ENCODE measurements around the gene LIM2. TPM values are rescaled to one million over a fixed set of nuclear protein-coding genes. Genes with fewer than 3 reads are reported as not detected.
"Not testable (repeated sequence)": the region's sequence is repeated elsewhere in the genome, so short reads cannot be mapped to it uniquely, and the experiment has no call there.

Gene LIM2
- total RNA-seq, 1 experiment from 2014 or later, result not detected

DNA sequence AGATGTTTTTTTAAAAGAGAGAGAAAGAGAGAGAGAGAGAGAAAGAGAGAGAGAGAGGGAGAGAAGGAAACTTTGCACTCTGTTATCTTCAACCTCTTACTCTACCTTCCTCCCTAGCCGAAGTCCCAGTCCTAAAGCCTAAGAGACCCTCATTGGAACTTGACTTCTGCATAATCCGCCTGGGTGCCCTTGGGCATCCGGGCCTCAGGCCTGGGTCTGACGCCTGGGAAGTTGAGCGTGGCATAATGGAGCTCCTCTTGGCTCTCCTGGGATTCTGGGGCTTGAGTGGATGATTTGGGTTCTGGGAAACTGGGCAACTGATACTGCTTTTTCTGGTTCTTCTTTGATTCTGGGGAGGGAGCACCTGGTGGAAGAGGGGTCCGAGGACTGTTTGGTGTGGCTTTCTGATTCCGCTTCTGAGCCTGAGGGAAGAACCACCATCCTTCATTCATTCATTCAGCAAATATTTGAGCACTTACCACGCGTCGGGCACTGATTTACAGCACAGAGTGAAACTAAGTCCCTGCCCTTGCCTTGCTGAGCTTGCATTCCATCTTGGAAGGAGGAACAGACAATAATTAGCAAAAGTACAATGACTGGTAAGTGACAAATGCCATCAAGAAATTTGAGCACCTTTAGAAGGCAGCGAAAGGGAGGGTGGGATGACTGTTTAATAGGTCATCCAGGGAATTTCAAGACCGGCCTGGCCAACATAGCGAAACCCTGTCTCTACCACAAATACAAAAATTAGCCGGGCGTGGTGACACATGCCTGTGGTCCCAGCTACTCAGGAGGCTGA lies 23.4 kb upstream of the LIM2 start:
- TF ChIP-seq, protein P1, sequence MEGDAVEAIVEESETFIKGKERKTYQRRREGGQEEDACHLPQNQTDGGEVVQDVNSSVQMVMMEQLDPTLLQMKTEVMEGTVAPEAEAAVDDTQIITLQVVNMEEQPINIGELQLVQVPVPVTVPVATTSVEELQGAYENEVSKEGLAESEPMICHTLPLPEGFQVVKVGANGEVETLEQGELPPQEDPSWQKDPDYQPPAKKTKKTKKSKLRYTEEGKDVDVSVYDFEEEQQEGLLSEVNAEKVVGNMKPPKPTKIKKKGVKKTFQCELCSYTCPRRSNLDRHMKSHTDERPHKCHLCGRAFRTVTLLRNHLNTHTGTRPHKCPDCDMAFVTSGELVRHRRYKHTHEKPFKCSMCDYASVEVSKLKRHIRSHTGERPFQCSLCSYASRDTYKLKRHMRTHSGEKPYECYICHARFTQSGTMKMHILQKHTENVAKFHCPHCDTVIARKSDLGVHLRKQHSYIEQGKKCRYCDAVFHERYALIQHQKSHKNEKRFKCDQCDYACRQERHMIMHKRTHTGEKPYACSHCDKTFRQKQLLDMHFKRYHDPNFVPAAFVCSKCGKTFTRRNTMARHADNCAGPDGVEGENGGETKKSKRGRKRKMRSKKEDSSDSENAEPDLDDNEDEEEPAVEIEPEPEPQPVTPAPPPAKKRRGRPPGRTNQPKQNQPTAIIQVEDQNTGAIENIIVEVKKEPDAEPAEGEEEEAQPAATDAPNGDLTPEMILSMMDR (IDR thresholded peaks at IDR 0.05; ENCODE audit: unreplicated experiment), result no peak
- Mint-ChIP-seq H3K27me3 (ENCODE audit: unreplicated experiment) (peaks cover 67% of the 10 kb centered on the region), H3K4me3 (ENCODE audit: low read depth, unreplicated experiment) (no peak overlapping the region), H3K27ac (ENCODE audit: unreplicated experiment) (no peak overlapping the region), H3K9me3 (ENCODE audit: low read depth, unreplicated experiment) (peaks cover 3% of the 10 kb centered on the region), H3K36me3 (ENCODE audit: insufficient read depth, unreplicated experiment) (no peaks in the 10 kb centered on the region), H3K4me1 (ENCODE audit: low read depth, unreplicated experiment) (no peaks in the 10 kb centered on the region)
- intact Hi-C loops (cut with micrococcal nuclease; ENCODE audit: unreplicated experiment), result no loop called here
- CTCF ChIA-PET, result interaction anchor here (0.7 kb wide), 1 partner anchor 31 kb away, joined by 3 read pairs; no protein-coding TSS in a partner anchor
- DNase-seq, result no peak
- BruUV-seq (replicated peaks), result no TSS peak

DNA sequence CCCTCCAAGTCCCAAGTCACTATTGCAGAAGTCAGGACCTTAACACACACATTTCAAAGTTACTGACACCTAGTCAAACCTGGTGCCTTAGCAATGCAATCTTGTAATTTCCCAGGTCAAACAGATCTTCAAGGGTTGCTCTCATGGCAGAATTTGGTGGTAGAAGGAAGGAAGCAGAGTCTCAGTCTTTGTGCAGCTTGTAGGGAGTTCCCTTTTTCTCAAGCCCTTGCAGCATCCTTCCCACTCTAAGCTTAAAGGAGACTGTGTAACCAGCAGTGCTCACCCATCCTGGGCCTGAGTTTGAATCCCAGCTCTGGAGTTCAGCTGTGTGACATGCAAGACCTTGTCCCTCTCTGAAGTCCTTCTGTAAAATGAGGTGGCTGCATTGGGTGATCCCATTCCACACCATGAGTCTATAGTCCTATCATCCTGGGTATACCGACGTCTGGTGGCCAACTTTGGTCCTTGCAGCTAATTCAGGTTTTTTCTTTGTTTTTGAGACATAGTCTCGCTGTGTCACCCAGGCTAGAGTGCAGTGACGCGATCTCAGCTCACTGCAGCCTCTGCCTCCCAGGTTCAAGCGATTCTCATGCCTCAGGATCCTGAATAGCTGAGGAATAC lies 19.8 kb upstream of the LIM2 start:
- TF ChIP-seq, protein P1 (IDR thresholded peaks at IDR 0.05; ENCODE audit: unreplicated experiment), result peak; percentile 51
- peak; percentile 57 for DNase-seq
- Mint-ChIP-seq H3K36me3 (ENCODE audit: insufficient read depth, unreplicated experiment) (no peaks in the 10 kb centered on the region), H3K9me3 (ENCODE audit: low read depth, unreplicated experiment) (peaks cover 12% of the 10 kb centered on the region), H3K27ac (ENCODE audit: unreplicated experiment) (no peak overlapping the region), H3K4me1 (ENCODE audit: low read depth, unreplicated experiment) (no peaks in the 10 kb centered on the region), H3K4me3 (ENCODE audit: low read depth, unreplicated experiment) (no peak overlapping the region), H3K27me3 (ENCODE audit: unreplicated experiment) (peaks cover 33% of the 10 kb centered on the region)
- CTCF ChIA-PET, result interaction anchor here (1.0 to 1.8 kb wide), 5 partner anchors 9 to 68 kb away, joined by 3 to 13 read pairs (median 8); partner anchors contain the start of gene VSIG10L
- BruUV-seq (replicated peaks), result no TSS peak
- intact Hi-C loops (cut with micrococcal nuclease; ENCODE audit: unreplicated experiment), result loop anchor here (1.0 kb wide), 1 partner anchor 68 kb away; no protein-coding TSS in a partner anchor

GRCh38 chr19:51402117-51402516 lies 14.3 kb upstream of the LIM2 start:
- Mint-ChIP-seq H3K27ac (ENCODE audit: unreplicated experiment) (no peak overlapping the region), H3K4me3 (ENCODE audit: low read depth, unreplicated experiment) (no peak overlapping the region), H3K36me3 (ENCODE audit: insufficient read depth, unreplicated experiment) (no peaks in the 10 kb centered on the region), H3K9me3 (ENCODE audit: low read depth, unreplicated experiment) (peaks cover 21% of the 10 kb centered on the region), H3K4me1 (ENCODE audit: low read depth, unreplicated experiment) (no peaks in the 10 kb centered on the region), H3K27me3 (ENCODE audit: unreplicated experiment) (no peaks in the 10 kb centered on the region)
- CTCF ChIA-PET, result no interaction called here
- TF ChIP-seq, protein P1 (IDR thresholded peaks at IDR 0.05; ENCODE audit: unreplicated experiment), result no peak
- no peak for DNase-seq
- no TSS peak for BruUV-seq (replicated peaks)
- intact Hi-C loops (cut with micrococcal nuclease; ENCODE audit: unreplicated experiment), result no loop called here

- H3K36me3 Mint-ChIP-seq (ENCODE audit: insufficient read depth, unreplicated experiment); H3K27me3 Mint-ChIP-seq (ENCODE audit: unreplicated experiment); BruUV-seq (replicated peaks); H3K4me3 Mint-ChIP-seq (ENCODE audit: low read depth, unreplicated experiment); DNase-seq; H3K4me1 Mint-ChIP-seq (ENCODE audit: low read depth, unreplicated experiment); H3K27ac Mint-ChIP-seq (ENCODE audit: unreplicated experiment); intact Hi-C loops (cut with micrococcal nuclease; ENCODE audit: unreplicated experiment): not testable (repeated sequence)
- CTCF ChIA-PET, result interaction anchor here (1.8 kb wide), 1 partner anchor 7 kb away, joined by 13 read pairs; no protein-coding TSS in a partner anchor
- peaks cover 19% of the 10 kb centered on the region for H3K9me3 Mint-ChIP-seq (ENCODE audit: low read depth, unreplicated experiment)
Observed at GRCh38 chr19:51399936-51400335, 12.2 kb upstream of the LIM2 start.

All from Calu3 (cell line).